Skin of body (tissue), 2 donors: ENCODE results near the gene FAM229B. TPM values are rescaled to one million over a fixed set of nuclear protein-coding genes. Genes with fewer than 3 reads are reported as not detected.
"Not testable (repeated sequence)": the region's sequence is repeated elsewhere in the genome, so short reads cannot be mapped to it uniquely, and the experiment has no call there.

Experiments used
- DNase-seq: peaks from one replicate; lab custom pipeline; 2025; lab: John Stamatoyannopoulos, UW
- total RNA-seq: library from RNA; depleted of rRNA; stranded (reverse); fragments of >200 nt; gene quantifications from one replicate; pipeline ENCODE4 v1.2.3, GENCODE V29; 2014

FAM229B gene
- total RNA-seq: 13.8 TPM

- peak; percentile 98 for DNase-seq
Measured at GRCh38 chr6:112087136-112087911, at the start of gene FAM229B, which contains the start of gene TUBE1. Gene FAM229B, plus strand, starts transcription at chr6:112087591. Its CDS starts 11,693 bp downstream, at chr6:112099284. Gene TUBE1, minus strand, starts transcription at chr6:112087482. Its CDS starts 48 bp downstream, at chr6:112087434.

- DNase-seq: no peak
Measured at GRCh38 chr6:112037783-112038216, 49.6 kb upstream of the FAM229B start.

- DNase-seq: no peak
Measured at GRCh38 chr6:112038268-112038667, 49.1 kb upstream of the FAM229B start.

- DNase-seq: no peak
Measured at GRCh38 chr6:112038756-112039430, 48.5 kb upstream of the FAM229B start.

GRCh38 chr6:112039431-112039770 lies 48.0 kb upstream of the FAM229B start:
- no peak for DNase-seq

GRCh38 chr6:112040956-112041355 lies 46.4 kb upstream of the FAM229B start:
- DNase-seq: no peak

GRCh38 chr6:112041535-112041934 lies 45.9 kb upstream of the FAM229B start:
- DNase-seq: no peak

- DNase-seq: peak; percentile 96
Measured at GRCh38 chr6:112043032-112044007, 44.1 kb upstream of the FAM229B start.

GRCh38 chr6:112044196-112044595 lies 43.2 kb upstream of the FAM229B start:
- no peak for DNase-seq

- DNase-seq: peak; percentile 67
Measured at GRCh38 chr6:112044856-112045255, 42.5 kb upstream of the FAM229B start.

- not testable (repeated sequence) for DNase-seq
Measured at GRCh38 chr6:112047523-112047922, 39.9 kb upstream of the FAM229B start.

- DNase-seq: no peak
Measured at GRCh38 chr6:112049026-112049799, 38.2 kb upstream of the FAM229B start.

- no peak for DNase-seq
Measured at GRCh38 chr6:112049996-112050395, 37.4 kb upstream of the FAM229B start.

GRCh38 chr6:112050429-112050828 lies 37.0 kb upstream of the FAM229B start:
- DNase-seq: no peak

GRCh38 chr6:112051251-112051740 lies 36.1 kb upstream of the FAM229B start:
- not testable (repeated sequence) for DNase-seq

- DNase-seq: no peak
Measured at GRCh38 chr6:112054001-112054400, 33.4 kb upstream of the FAM229B start, which contains the start of gene CCN6. Gene CCN6, plus strand, starts transcription at chr6:112054104. Its CDS starts 254 bp downstream, at chr6:112054358.

- DNase-seq: no peak
Measured at GRCh38 chr6:112054555-112055190, 32.7 kb upstream of the FAM229B start.

- DNase-seq: no peak
Measured at GRCh38 chr6:112058243-112059032, 29.0 kb upstream of the FAM229B start.

GRCh38 chr6:112061605-112062004 lies 25.8 kb upstream of the FAM229B start:
- DNase-seq: no peak
